Parathyroid adenoma (tissue), 2 donors: ENCODE data around the gene PTGFRN.

ENCODE experiments used
- H2AFZ ChIP-seq: fragments of 300-600 bp; sonication (generic); one replicate; pipeline ENCODE4 v1.7.0; 2017; ENCODE audit warnings: antibody characterized with exemption, mild to moderate bottlenecking
- H3K27ac ChIP-seq: fragments of 300-600 bp; sonication (generic); one replicate; pipeline ENCODE4 v1.7.0; 2017
- H3K27me3 ChIP-seq: fragments of 300-600 bp; sonication (generic); one replicate; pipeline ENCODE4 v1.7.0; 2017; ENCODE audit warnings: low read length; ENCODE audit not compliant: control insufficient read depth, insufficient read depth
- H3K36me3 ChIP-seq: fragments of 300-600 bp; sonication (generic); one replicate; pipeline ENCODE4 v1.7.0; 2017; ENCODE audit warnings: low read length; ENCODE audit not compliant: control insufficient read depth, insufficient read depth
- H3K4me1 ChIP-seq: fragments of 300-600 bp; sonication (generic); one replicate; pipeline ENCODE4 v1.7.0; 2017; ENCODE audit warnings: control low read depth
- H3K4me2 ChIP-seq: fragments of 300-600 bp; sonication (generic); one replicate; pipeline ENCODE4 v1.7.0; 2017; ENCODE audit warnings: low read length
- H3K4me3 ChIP-seq: fragments of 300-600 bp; sonication (generic); one replicate; pipeline ENCODE4 v1.7.0; 2017; ENCODE audit warnings: low read depth, low read length
- H3K79me2 ChIP-seq: fragments of 300-600 bp; sonication (generic); one replicate; pipeline ENCODE4 v1.7.0; 2017; ENCODE audit warnings: control low read depth
- H3K9ac ChIP-seq: fragments of 300-600 bp; sonication (generic); one replicate; pipeline ENCODE4 v1.7.0; 2017; ENCODE audit warnings: mild to moderate bottlenecking
- H3K9me3 ChIP-seq: fragments of 300-600 bp; sonication (generic); one replicate; pipeline ENCODE4 v1.7.0; 2017; ENCODE audit warnings: low read length; ENCODE audit not compliant: control insufficient read depth
- TF ChIP-seq, protein P1 (sequence below): fragments of 300-600 bp; sonication (generic); IDR thresholded peaks from one replicate; pipeline ENCODE4 v1.7.0; 2017; ENCODE audit warnings: antibody characterized with exemption, mild to moderate bottlenecking
- donor health status: primary hyperparathyroidism.

The PTGFRN gene

DNA sequence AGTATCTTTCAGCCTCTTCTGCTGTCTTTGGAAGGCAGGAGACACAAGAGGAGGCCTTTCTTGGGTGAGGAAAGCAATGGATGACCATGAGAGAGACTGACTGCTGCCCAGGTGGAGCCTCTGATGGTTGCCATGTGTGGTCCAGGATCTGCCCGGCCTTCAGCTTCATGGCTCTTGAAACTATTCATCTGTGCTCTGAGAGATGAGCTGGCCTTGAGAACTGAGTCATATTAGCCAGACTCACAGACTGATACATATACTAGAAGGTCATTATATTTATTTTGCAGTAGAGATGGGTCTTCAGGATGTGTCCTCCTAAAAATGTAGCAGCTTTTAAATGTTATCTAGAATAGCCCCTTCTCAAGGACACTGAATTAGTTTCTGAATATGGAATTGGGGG, 33.7 kb downstream of the PTGFRN start:
- Histone ChIP-seq H3K79me2 (no peaks in the 10 kb centered on the region), H3K9ac (no peak overlapping the region), H3K4me1 (no peaks in the 10 kb centered on the region)

DNA sequence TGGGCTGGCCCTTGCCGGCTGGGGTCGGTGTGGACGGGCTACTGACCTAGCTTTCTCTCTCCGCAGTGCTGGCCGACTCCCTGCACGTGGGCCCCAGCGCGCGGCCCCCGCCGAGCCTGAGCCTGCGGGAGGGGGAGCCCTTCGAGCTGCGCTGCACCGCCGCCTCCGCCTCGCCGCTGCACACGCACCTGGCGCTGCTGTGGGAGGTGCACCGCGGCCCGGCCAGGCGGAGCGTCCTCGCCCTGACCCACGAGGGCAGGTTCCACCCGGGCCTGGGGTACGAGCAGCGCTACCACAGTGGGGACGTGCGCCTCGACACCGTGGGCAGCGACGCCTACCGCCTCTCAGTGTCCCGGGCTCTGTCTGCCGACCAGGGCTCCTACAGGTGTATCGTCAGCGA, 34.9 kb downstream of the PTGFRN start:
- TF ChIP-seq, protein P1, sequence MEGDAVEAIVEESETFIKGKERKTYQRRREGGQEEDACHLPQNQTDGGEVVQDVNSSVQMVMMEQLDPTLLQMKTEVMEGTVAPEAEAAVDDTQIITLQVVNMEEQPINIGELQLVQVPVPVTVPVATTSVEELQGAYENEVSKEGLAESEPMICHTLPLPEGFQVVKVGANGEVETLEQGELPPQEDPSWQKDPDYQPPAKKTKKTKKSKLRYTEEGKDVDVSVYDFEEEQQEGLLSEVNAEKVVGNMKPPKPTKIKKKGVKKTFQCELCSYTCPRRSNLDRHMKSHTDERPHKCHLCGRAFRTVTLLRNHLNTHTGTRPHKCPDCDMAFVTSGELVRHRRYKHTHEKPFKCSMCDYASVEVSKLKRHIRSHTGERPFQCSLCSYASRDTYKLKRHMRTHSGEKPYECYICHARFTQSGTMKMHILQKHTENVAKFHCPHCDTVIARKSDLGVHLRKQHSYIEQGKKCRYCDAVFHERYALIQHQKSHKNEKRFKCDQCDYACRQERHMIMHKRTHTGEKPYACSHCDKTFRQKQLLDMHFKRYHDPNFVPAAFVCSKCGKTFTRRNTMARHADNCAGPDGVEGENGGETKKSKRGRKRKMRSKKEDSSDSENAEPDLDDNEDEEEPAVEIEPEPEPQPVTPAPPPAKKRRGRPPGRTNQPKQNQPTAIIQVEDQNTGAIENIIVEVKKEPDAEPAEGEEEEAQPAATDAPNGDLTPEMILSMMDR = no peak
- Histone ChIP-seq H3K79me2 (no peaks in the 10 kb centered on the region), H3K27me3 (no peaks in the 10 kb centered on the region), H3K36me3 (no peaks in the 10 kb centered on the region), H2AFZ (no peak overlapping the region), H3K9ac (no peak overlapping the region), H3K4me1 (no peaks in the 10 kb centered on the region), H3K9me3 (no peaks in the 10 kb centered on the region), H3K4me2 (no peak overlapping the region), H3K4me3 (no peak overlapping the region), H3K27ac (no peak overlapping the region)

More for the DNA sequence above, 33.7 kb downstream of the PTGFRN start:
- H3K9me3 ChIP-seq = no peaks in the 10 kb centered on the region
- no peak overlapping the region for H3K4me3 ChIP-seq
- H3K27me3 ChIP-seq = no peaks in the 10 kb centered on the region
- H2AFZ ChIP-seq = no peak overlapping the region
- TF ChIP-seq, protein P1 = no peak
- no peak overlapping the region for H3K4me2 ChIP-seq
- no peaks in the 10 kb centered on the region for H3K36me3 ChIP-seq
- H3K27ac ChIP-seq = no peak overlapping the region

DNA sequence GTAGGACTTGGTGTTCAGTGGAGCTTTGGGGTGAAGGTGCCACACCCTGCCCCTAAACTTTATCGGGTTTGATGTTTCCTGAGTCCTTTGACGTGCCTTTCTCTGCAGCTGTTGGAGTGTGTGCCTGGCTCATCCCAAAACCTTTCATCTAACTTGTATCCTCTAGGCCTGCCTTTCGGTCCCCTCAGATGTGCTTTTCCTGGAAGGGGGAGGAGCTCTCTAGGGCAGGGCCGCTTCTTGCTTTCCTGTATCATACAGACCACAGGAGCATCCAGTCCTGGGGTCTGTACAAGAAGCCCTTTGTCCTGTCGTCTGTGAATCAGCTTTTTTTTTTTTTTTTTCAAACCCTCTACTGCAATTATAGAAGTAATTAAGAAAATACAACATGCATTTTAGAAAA, 35.7 kb downstream of the PTGFRN start:
- Histone ChIP-seq H3K79me2 (no peaks in the 10 kb centered on the region), H3K4me1 (no peaks in the 10 kb centered on the region), H3K27me3 (no peaks in the 10 kb centered on the region), H3K4me2 (no peak overlapping the region), H3K9me3 (no peaks in the 10 kb centered on the region), H3K36me3 (no peaks in the 10 kb centered on the region), H3K4me3 (no peak overlapping the region), H2AFZ (no peak overlapping the region), H3K27ac (no peak overlapping the region), H3K9ac (no peak overlapping the region)
- TF ChIP-seq, protein P1 = no peak

DNA sequence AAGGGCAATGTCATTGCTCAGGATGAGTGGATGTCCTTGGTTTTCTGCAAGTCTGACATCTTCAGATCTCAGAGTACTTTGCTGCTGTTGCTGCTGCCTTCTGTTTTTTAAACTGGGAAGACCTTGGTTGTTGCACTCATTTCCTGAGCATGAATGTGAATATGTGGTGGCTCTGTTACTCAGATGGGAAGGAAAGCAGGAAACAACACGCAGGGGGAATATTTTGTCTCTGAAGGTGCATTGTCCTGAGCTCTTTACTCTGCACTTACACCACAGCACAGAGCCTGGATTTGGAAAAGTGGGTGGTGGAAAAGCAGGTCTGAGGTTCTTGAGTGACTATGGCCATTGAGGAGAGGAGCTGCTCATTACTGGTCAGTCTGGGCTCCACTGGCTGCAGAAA, 36.3 kb downstream of the PTGFRN start:
- Histone ChIP-seq H3K4me1 (no peaks in the 10 kb centered on the region), H3K36me3 (no peaks in the 10 kb centered on the region), H3K9ac (no peak overlapping the region), H2AFZ (no peak overlapping the region), H3K9me3 (no peaks in the 10 kb centered on the region), H3K27me3 (no peaks in the 10 kb centered on the region), H3K4me3 (no peak overlapping the region), H3K79me2 (no peaks in the 10 kb centered on the region), H3K27ac (no peak overlapping the region), H3K4me2 (no peak overlapping the region)
- TF ChIP-seq, protein P1 = no peak

DNA sequence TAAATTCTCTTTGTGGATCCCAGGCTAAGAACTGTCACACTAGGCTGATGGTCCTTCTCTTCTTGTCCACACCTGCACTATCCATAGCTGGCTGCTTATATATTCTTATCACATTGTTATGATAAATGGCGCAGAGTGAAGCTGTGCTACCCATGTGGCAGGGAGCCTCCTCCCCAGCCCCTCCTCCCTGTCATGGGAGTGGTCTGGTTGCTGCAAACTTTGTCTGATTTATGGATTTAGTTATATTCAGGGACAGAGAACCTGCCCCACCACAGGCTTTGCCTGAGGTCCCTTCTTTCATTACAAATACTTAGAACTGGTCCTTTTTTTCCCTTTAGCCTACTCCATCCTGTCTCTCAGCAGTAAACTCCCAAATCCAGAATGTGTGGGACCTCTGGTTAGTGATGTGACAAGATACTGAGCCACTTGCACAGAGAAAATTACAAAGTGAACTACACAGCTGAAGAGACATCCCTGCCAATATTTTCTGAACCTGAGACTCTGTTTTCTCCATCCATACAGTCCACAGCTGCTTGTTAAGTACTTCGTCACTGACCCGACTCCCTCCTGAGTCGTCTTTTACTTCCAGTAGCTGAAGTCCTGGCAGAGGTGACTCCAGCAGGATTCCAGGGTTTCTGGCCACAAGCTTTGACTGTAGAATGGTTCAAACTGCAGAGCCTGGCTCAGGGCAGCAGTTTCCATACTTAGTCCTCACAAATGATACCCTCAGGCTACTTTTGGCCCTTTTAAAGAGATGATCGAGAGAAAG, 37.6 kb downstream of the PTGFRN start:
- H3K27me3 ChIP-seq = no peaks in the 10 kb centered on the region
- no peak overlapping the region for H3K27ac ChIP-seq
- H2AFZ ChIP-seq = no peak overlapping the region
- no peaks in the 10 kb centered on the region for H3K36me3 ChIP-seq
- TF ChIP-seq, protein P1 = no peak
- no peak overlapping the region for H3K4me3 ChIP-seq
- no peak overlapping the region for H3K4me2 ChIP-seq
- H3K9me3 ChIP-seq = no peaks in the 10 kb centered on the region
- no peaks in the 10 kb centered on the region for H3K79me2 ChIP-seq
- no peak overlapping the region for H3K9ac ChIP-seq
- no peaks in the 10 kb centered on the region for H3K4me1 ChIP-seq
